Measurements from ENCODE around the gene MAPKAP1. TPM values are rescaled to one million over a fixed set of nuclear protein-coding genes. Genes with fewer than 3 reads are reported as not detected.

The MAPKAP1 gene
- total RNA-seq, 2 donors from 2014 or later: 83.7 to 91.8 TPM

DNA sequence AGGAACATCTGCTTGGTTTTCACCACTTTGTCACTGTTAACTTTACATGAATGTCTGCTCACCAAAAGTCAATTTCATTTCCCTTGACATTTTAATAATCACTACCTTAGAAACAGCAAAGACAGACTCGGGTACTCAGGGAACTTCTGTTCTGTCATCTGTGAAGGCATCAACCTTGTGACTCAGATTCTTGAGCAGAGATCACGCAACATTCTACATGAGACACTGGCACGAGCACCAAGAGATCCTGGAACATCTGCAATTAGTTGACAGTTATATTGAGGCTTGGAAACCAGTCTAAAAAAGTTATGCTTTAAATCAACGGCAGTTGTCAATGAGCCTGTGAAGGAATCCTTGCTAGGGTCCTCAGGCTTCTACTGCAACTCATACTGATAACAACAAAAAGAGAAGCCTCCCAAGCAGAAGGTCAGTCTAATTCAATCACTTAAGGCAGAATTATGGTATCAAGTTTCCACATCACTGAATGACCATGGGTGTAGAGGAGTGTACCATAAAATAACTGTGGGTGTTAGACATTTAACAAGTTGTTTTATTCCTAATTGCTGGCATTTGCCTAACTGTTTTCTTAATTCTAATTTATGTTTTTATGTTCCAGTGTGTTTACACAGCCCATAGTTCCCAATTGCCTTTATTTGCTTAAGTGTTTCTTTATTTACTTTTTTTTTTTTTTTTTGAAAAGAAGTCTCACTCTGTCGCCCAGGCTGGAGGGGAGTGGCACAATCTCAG lies 36.8 kb upstream of the MAPKAP1 start:
- Histone ChIP-seq H3K36me3 (replicated peaks in 1 of 2; ENCODE audit: insufficient read depth in 1 of 2, low read depth in 2 of 2) (no peaks in the 10 kb centered on the region), H3K27ac (no peak overlapping the region), H3K4me3 (no peak overlapping the region), H3K4me1 (peaks cover 13% of the 10 kb centered on the region), H3K27me3 (no peaks in the 10 kb centered on the region), H3K9me3 (no peaks in the 10 kb centered on the region)
- TF ChIP-seq POLR2A (IDR thresholded peaks at IDR 0.05): no peak
- TF ChIP-seq, protein P1, sequence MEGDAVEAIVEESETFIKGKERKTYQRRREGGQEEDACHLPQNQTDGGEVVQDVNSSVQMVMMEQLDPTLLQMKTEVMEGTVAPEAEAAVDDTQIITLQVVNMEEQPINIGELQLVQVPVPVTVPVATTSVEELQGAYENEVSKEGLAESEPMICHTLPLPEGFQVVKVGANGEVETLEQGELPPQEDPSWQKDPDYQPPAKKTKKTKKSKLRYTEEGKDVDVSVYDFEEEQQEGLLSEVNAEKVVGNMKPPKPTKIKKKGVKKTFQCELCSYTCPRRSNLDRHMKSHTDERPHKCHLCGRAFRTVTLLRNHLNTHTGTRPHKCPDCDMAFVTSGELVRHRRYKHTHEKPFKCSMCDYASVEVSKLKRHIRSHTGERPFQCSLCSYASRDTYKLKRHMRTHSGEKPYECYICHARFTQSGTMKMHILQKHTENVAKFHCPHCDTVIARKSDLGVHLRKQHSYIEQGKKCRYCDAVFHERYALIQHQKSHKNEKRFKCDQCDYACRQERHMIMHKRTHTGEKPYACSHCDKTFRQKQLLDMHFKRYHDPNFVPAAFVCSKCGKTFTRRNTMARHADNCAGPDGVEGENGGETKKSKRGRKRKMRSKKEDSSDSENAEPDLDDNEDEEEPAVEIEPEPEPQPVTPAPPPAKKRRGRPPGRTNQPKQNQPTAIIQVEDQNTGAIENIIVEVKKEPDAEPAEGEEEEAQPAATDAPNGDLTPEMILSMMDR (IDR thresholded peaks at IDR 0.05): no peak
- no peak for DNase-seq
- no peak for ATAC-seq
- WGBS, 2 donors: 65 to 74% methylated on average over 5 of the region's 5 CpGs
- intact Hi-C loops (cut with DNase I): no loop called here

DNA sequence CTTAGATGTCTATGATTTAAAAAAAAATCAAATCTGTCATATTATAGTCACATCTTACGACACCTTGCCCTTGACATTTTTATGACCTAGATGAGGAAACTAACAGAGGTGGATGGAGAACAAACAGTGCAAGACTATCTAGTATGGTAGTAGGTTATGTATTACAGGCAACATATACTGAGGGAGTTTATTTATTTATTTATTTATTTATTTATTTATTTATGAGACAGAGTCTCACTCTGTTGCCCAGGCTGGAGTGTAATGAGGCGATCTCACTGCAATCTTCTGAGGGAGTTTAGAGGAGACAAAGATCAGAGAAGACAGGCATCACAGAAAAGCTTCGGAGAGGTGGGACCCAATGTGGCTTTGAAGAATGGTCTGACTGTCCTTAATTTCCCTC lies 35.6 kb upstream of the MAPKAP1 start:
- TF ChIP-seq, protein P1 (IDR thresholded peaks at IDR 0.05): no peak
- no peak for TF ChIP-seq POLR2A (IDR thresholded peaks at IDR 0.05)
- Histone ChIP-seq H3K36me3 (replicated peaks in 1 of 2; ENCODE audit: insufficient read depth in 1 of 2, low read depth in 2 of 2) (no peaks in the 10 kb centered on the region), H3K4me3 (no peak overlapping the region), H3K4me1 (peaks cover 9% of the 10 kb centered on the region), H3K9me3 (no peaks in the 10 kb centered on the region), H3K27ac (no peak overlapping the region), H3K27me3 (no peaks in the 10 kb centered on the region)
- DNase-seq (no peak), ATAC-seq (no peak)
- WGBS, 2 donors: 68 to 83% methylated on average over 3 of the region's 3 CpGs
- intact Hi-C loops (cut with DNase I): no loop called here

DNA sequence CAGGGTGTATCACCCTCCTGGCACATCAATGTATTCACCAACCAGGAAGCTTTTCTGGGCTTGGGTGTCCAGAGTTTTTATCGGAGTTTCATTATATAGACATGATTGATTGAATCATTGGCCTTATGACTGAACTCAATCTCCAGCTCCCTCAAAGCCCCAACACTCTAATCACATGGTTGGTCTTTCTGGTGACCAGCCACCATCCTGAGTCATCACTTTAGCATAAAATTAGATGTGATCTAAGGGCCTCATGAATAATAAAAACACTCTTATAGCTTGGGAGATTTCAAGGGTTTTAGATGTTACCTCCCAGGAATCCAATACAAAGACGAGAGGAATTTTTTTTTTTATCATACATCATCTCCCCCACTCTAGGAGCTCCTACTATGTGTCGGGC lies 32.4 kb upstream of the MAPKAP1 start:
- DNase-seq: no peak
- WGBS, 2 donors: 80 to 82% methylated on average over 3 of the region's 3 CpGs
- Histone ChIP-seq H3K9me3 (no peaks in the 10 kb centered on the region), H3K27me3 (no peaks in the 10 kb centered on the region), H3K27ac (no peak overlapping the region), H3K4me3 (no peak overlapping the region), H3K36me3 (replicated peaks in 1 of 2; ENCODE audit: insufficient read depth in 1 of 2, low read depth in 2 of 2) (no peaks in the 10 kb centered on the region), H3K4me1 (no peaks in the 10 kb centered on the region)
- ATAC-seq: no peak
- TF ChIP-seq, protein P1 (IDR thresholded peaks at IDR 0.05): no peak
- TF ChIP-seq POLR2A (IDR thresholded peaks at IDR 0.05): no peak
- intact Hi-C loops (cut with DNase I): no loop called here

DNA sequence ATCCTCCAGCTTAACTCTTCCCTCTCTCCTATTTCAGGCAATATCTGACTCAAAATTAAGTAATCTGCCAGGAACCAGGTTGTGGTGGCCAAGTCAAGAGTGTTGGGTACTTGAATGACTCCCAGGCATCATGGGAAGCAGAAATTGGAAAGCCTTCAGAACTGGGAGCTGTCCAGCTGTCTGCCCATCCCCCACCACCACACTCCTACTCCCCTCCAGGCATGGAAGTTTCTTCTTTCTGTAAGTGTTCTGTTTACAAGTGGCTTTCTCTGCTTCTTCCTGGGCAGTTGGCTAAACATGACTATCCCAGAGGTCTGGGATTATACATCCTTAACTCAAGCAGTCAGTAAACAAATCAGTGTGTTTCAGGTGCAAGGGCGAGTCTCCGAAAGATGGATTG lies 25.6 kb upstream of the MAPKAP1 start:
- Histone ChIP-seq H3K4me1 (no peaks in the 10 kb centered on the region), H3K27ac (no peak overlapping the region), H3K36me3 (replicated peaks in 1 of 2; ENCODE audit: insufficient read depth in 1 of 2, low read depth in 2 of 2) (no peaks in the 10 kb centered on the region), H3K4me3 (no peak overlapping the region), H3K9me3 (no peaks in the 10 kb centered on the region), H3K27me3 (no peaks in the 10 kb centered on the region)
- 94 to 100% methylated on average over 2 of the region's 2 CpGs for WGBS, 2 donors
- ATAC-seq: no peak
- TF ChIP-seq, protein P1 (IDR thresholded peaks at IDR 0.05): no peak
- no peak for TF ChIP-seq POLR2A (IDR thresholded peaks at IDR 0.05)
- intact Hi-C loops (cut with DNase I): no loop called here
- DNase-seq: no peak

DNA sequence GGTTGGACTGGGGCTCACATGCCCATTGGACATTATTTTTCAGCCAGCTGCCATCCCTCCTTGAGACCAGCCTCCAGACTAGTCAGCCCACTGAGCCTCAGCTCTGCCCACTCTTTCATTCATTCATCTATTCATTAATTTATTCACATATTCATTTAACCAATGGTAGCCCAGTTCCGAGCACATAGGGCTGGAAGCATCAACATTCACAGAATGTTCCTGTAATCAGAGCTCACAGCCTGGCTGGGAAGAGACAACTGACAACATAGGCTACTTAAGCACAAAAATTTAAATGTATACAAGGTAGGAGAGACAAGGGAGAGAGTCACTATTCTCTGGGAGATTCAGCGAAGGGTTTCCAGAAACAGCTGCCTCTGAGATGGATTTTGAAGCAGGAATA lies 23.2 kb upstream of the MAPKAP1 start:
- no peaks in the 10 kb centered on the region for H3K9me3 ChIP-seq
- intact Hi-C loops (cut with DNase I): no loop called here
- H3K36me3 ChIP-seq (replicated peaks in 1 of 2; ENCODE audit: insufficient read depth in 1 of 2, low read depth in 2 of 2): no peaks in the 10 kb centered on the region
- WGBS, 2 donors: 83 to 92% methylated on average over 2 of the region's 2 CpGs
- TF ChIP-seq, protein P1 (IDR thresholded peaks at IDR 0.05): no peak
- TF ChIP-seq POLR2A (IDR thresholded peaks at IDR 0.05): no peak
- ATAC-seq: no peak
- H3K4me3 ChIP-seq: no peak overlapping the region
- DNase-seq: no peak
- H3K4me1 ChIP-seq: no peaks in the 10 kb centered on the region
- no peak overlapping the region for H3K27ac ChIP-seq
- no peaks in the 10 kb centered on the region for H3K27me3 ChIP-seq
